CD4-positive, alpha-beta memory T cell (primary cell): ENCODE results near the gene CYGB. TPM values are rescaled to one million over a fixed set of nuclear protein-coding genes. Genes with fewer than 3 reads are reported as not detected.

Experiments
- CTCF ChIA-PET: fragments of 350-600 bp; sonication (Branson Sonifier 250); formaldehyde crosslinking; loops from one replicate; lab custom pipeline; 2021; ENCODE audit warnings: inconsistent platforms; ENCODE audit not compliant: partially characterized antibody; lab: Charles Lee
- POLR2A ChIA-PET: fragments of 350-600 bp; sonication (Branson Sonifier 250); formaldehyde crosslinking; loops from one replicate; lab custom pipeline; 2021; ENCODE audit not compliant: partially characterized antibody; lab: Charles Lee
- DNase-seq, 5 donors: peaks; one replicate each; pipeline versions ENCODE4 v3.0.0 to v3.0.0-alpha.2; 2020 to 2022; ENCODE audit warnings: mixed read lengths in 1 of 5
- H3K27ac ChIP-seq: one replicate; pipeline ENCODE4 v1.7.0; 2013; ENCODE audit warnings: low read depth, low read length
- H3K27me3 ChIP-seq: 2 replicates; pipeline ENCODE4 v1.7.0; 2013; ENCODE audit warnings: mild to moderate bottlenecking, low read length, moderate library complexity; ENCODE audit not compliant: insufficient read depth
- H3K36me3 ChIP-seq: 2 replicates; pipeline ENCODE4 v1.7.0; 2013; ENCODE audit warnings: mild to moderate bottlenecking, low read length, moderate library complexity; ENCODE audit not compliant: insufficient read depth
- H3K4me1 ChIP-seq: 2 replicates; pipeline ENCODE4 v1.7.0; 2013; ENCODE audit warnings: mild to moderate bottlenecking, low read length, moderate library complexity; ENCODE audit not compliant: insufficient read depth
- H3K4me3 ChIP-seq, 2 donors: one replicate each; pipeline ENCODE4 v1.7.0; 2013; ENCODE audit warnings: low read length in 2 of 2, mild to moderate bottlenecking in 1 of 2
- H3K9me3 ChIP-seq, 2 donors: one replicate each; pipeline ENCODE4 v1.7.0; 2013; ENCODE audit warnings: low read length in 2 of 2, control low read depth in 1 of 2; ENCODE audit not compliant: control insufficient read depth in 1 of 2
- H3K27ac Mint-ChIP-seq, 7 donors: one replicate each; pipeline ENCODE4 v1.8.0; 2020 to 2021; ENCODE audit warnings: mixed read lengths in 7 of 7, mild to moderate bottlenecking in 6 of 7, inconsistent platforms in 3 of 7, moderate library complexity in 3 of 7
- H3K27me3 Mint-ChIP-seq, 2 donors: one replicate each; pipeline ENCODE4 v1.8.0; 2020 to 2021; ENCODE audit warnings: mixed read lengths in 2 of 2
- H3K36me3 Mint-ChIP-seq, 2 donors: one replicate each; pipeline ENCODE4 v1.8.0; 2020 to 2021; ENCODE audit warnings: mixed read lengths in 2 of 2, inconsistent platforms in 1 of 2, mild to moderate bottlenecking in 1 of 2
- H3K4me1 Mint-ChIP-seq, 4 donors: one replicate each; pipeline ENCODE4 v1.8.0; 2020 to 2021; ENCODE audit warnings: mixed read lengths in 4 of 4, mild to moderate bottlenecking in 1 of 4
- H3K4me3 Mint-ChIP-seq, 8 donors: one replicate each; pipeline ENCODE4 v1.8.0; 2020 to 2021; ENCODE audit warnings: mixed read lengths in 8 of 8, mild to moderate bottlenecking in 7 of 8, moderate library complexity in 6 of 8, inconsistent platforms in 3 of 8
- H3K9me3 Mint-ChIP-seq, 8 donors: one replicate each; pipeline ENCODE4 v1.8.0; 2020 to 2021; ENCODE audit warnings: mixed read lengths in 8 of 8, mild to moderate bottlenecking in 5 of 8, inconsistent platforms in 3 of 8, moderate library complexity in 1 of 8
- intact Hi-C: fragments of 100-400 bp; cut with micrococcal nuclease; formaldehyde crosslinking; loops from one replicate; pipeline ENCODE4 v1.15.1; 2023
- polyA plus RNA-seq, 2 donors: library from polyadenylated mRNA; unstranded; fragments of 300-500 nt; fragmentation: Illumina TruSeq; gene quantifications; one replicate each; pipeline ENCODE4 v1.2.3, GENCODE V29; 2021
- total RNA-seq, 2 experiments: library from RNA; stranded (reverse); gene quantifications; one replicate each; pipeline ENCODE4 v1.2.3, GENCODE V29; 2021

CYGB gene
- total and polyA plus RNA-seq, 4 experiments from 2014 or later = not detected

DNA sequence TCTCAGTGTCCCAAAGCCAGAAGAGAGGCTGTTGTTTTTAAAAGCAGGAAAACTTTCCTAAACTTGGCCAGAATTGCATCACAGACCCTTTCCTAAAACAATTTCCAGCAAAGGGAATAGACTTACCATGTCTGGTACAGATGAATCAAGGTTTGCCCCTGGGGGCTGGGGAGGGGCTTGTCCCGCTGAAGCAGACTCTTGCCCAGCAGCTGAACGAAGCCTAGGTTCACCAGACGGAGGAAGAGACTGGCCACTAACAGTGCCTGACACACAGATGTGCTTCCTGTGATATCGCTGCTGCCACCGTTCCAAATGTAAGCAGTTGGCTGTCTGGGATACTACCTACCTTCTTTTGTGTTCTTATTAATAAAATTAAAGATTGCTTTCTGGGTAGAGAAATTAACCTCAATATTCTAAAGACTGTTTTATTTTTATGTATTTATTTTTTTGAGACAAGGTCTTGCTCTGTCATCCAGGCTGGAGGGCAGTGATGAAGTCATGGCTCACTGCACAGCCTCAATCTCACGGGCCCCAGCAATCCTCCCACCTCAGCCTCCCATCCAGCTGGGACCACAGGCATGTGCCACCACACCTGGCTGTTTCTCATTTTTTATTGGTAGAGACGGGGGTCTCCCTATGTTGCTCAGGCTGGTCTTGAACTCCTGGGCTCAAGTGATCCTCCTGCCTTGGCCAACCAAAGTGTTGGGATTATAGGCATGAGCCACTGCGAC is 15.8 kb upstream of the CYGB start:
- H3K4me1 Mint-ChIP-seq = peaks cover 13 to 34% (median 20%) of the 10 kb centered on the region in 4 donors
- no peak overlapping the region for H3K4me3 ChIP-seq
- peaks cover 18% of the 10 kb centered on the region for H3K4me1 ChIP-seq
- H3K36me3 ChIP-seq = no peaks in the 10 kb centered on the region
- no peak overlapping the region for H3K4me3 Mint-ChIP-seq
- H3K27me3 ChIP-seq = no peaks in the 10 kb centered on the region
- intact Hi-C loops = no loop called here
- ChIA-PET POLR2A (interaction anchor here (1.0 kb wide), 1 partner anchor 118 kb away, joined by 3 read pairs; no protein-coding TSS in a partner anchor), CTCF (interaction anchor here (0.6 to 1.4 kb wide), 3 partner anchors 30 to 504 kb away, joined by 3 to 4 read pairs (median 4); no protein-coding TSS in a partner anchor)
- no peak overlapping the region for H3K27ac ChIP-seq
- no peaks in the 10 kb centered on the region for H3K9me3 ChIP-seq
- no peaks in the 10 kb centered on the region for H3K9me3 Mint-ChIP-seq
- no peak for DNase-seq
- peaks cover 0 to 15% of the 10 kb centered on the region in 2 donors for H3K36me3 Mint-ChIP-seq
- H3K27ac Mint-ChIP-seq = no peak overlapping the region
- H3K27me3 Mint-ChIP-seq = no peaks in the 10 kb centered on the region

DNA sequence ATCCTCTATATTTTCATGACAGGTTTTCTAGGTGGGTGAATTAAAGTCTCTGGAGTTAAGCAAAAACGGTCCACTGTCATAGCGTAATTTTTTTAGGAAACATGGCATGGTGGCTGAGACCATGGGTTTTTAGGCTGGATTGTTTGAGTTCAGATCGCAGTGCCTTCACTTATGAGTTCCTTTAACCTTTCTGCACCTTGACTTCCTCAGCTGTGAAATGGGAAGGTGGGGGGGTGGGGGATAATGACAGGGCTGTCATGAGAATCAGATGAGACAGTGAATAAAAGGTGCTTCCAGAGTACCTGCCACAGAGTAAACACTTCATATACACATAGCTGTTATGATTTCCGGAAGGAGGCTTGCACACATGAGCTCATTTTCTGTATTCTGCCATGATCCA is 14.2 kb upstream of the CYGB start:
- H3K9me3 ChIP-seq = no peaks in the 10 kb centered on the region
- no peak overlapping the region for H3K27ac ChIP-seq
- no peak overlapping the region for H3K4me3 ChIP-seq
- Mint-ChIP-seq H3K4me3 (no peak overlapping the region), H3K27ac (no peak overlapping the region), H3K36me3 (no peaks in the 10 kb centered on the region), H3K9me3 (no peaks in the 10 kb centered on the region), H3K27me3 (no peaks in the 10 kb centered on the region), H3K4me1 (peaks cover 5 to 17% (median 10%) of the 10 kb centered on the region in 4 donors)
- DNase-seq = no peak
- CTCF ChIA-PET = interaction anchor here (1.0 to 4.4 kb wide), 7 partner anchors 24 to 162 kb away, joined by 3 to 25 read pairs (median 5); no protein-coding TSS in a partner anchor
- H3K27me3 ChIP-seq = no peaks in the 10 kb centered on the region
- POLR2A ChIA-PET = interaction anchor here (0.5 to 1.1 kb wide), 2 partner anchors 28 to 433 kb away, joined by 3 read pairs; no protein-coding TSS in a partner anchor
- H3K36me3 ChIP-seq = no peaks in the 10 kb centered on the region
- intact Hi-C loops = no loop called here
- H3K4me1 ChIP-seq = peaks cover 15% of the 10 kb centered on the region

DNA sequence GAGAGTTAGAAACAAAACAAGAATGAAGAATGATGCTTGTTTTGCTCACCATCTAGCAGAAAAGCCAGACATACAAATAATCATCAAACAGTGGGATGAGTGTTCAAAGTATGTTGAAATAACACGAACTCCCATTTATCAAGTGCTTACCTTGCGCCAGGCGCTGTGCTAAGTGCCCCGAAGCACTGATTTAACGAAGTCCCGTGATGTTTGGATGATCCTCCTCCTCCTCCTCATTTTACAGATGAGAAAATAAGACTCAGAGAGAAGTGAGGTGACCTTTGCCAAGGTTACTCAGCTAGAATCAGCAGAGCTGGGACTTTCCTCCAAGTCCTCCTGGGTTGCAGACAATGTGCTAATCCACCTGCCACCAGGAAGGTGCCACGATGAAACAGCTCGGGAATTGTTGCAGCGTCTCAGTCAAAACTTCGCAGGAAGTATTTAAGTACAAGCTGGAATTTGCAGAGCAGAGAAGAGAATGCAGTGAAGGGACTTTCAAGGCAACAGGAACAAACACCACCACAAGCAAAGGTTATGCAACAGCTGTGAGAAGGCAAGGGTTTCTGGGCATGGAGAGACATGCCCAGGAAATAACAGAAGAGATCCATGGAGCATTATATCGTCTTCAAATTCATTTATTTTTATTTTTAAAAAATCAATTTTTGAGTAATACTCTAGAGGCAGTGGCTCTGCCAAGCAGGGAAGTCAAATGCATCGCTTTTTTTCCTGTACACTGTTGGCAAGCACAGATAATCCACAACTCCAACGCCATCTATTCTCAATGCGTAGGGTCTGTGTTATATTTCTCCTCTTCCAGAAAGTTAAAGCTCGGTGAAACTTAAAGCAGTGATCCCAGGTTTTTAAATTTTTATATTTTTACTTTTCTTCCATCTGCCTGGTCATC is 13.5 kb upstream of the CYGB start:
- Histone ChIP-seq H3K36me3 (no peaks in the 10 kb centered on the region), H3K27me3 (no peaks in the 10 kb centered on the region), H3K9me3 (no peaks in the 10 kb centered on the region), H3K27ac (no peak overlapping the region), H3K4me3 (no peak overlapping the region), H3K4me1 (peaks cover 12% of the 10 kb centered on the region)
- Mint-ChIP-seq H3K9me3 (no peaks in the 10 kb centered on the region), H3K27me3 (no peaks in the 10 kb centered on the region), H3K4me3 (peak overlapping the region in 1 of 8 donors; percentile 2), H3K27ac (no peak overlapping the region), H3K36me3 (no peaks in the 10 kb centered on the region), H3K4me1 (peaks cover 4 to 12% (median 6%) of the 10 kb centered on the region in 4 donors)
- intact Hi-C loops = no loop called here
- POLR2A ChIA-PET = interaction anchor here (0.5 to 1.1 kb wide), 2 partner anchors 27 to 432 kb away, joined by 3 read pairs; no protein-coding TSS in a partner anchor
- no peak for DNase-seq
- CTCF ChIA-PET = interaction anchor here (1.0 to 4.4 kb wide), 7 partner anchors 23 to 163 kb away, joined by 3 to 25 read pairs (median 5); no protein-coding TSS in a partner anchor

DNA sequence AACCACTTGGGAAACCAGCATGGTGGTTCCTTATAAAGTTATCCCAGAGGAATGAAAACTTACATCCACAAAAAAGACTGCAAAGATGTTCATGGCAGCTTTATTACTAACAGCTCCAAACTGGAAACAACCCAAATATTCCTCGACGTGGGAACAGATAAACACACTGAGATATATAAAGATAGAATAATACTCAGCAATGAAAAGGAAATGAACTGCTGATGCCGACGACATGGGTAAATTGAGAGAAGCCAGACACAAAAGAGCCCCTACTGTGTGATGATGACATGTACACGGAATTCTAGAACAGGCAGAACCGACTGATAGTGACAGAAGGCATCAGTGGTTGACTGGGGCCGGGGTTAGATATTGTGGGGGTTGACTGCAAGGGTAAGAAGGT is 12.0 kb upstream of the CYGB start:
- POLR2A ChIA-PET = interaction anchor here (0.8 to 1.3 kb wide), 3 partner anchors 9 to 28 kb away, joined by 3 read pairs; no protein-coding TSS in a partner anchor

DNA sequence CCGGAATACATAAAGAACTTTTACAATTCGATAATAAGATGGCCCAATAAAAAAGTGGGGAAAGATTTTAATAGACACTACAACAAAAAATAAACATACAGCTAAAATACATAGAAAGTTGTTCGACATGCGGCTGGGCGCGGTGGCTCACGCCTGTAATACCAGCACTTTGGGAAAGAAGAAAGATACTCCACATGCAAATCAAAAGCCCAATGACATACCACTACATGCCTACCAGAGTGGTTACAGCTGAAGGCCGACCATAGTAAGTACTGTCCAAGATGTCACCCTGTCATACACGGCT is 11.7 kb upstream of the CYGB start:
- H3K27ac Mint-ChIP-seq = no peak overlapping the region
- CTCF ChIA-PET = interaction anchor here (0.9 to 4.4 kb wide), 5 partner anchors 9 to 133 kb away, joined by 3 to 25 read pairs (median 3); no protein-coding TSS in a partner anchor
- Histone ChIP-seq H3K4me3 (no peak overlapping the region), H3K36me3 (no peaks in the 10 kb centered on the region), H3K27me3 (no peaks in the 10 kb centered on the region), H3K4me1 (peaks cover 7% of the 10 kb centered on the region), H3K27ac (no peak overlapping the region), H3K9me3 (no peaks in the 10 kb centered on the region)
- intact Hi-C loops = no loop called here
- H3K9me3 Mint-ChIP-seq = no peaks in the 10 kb centered on the region
- peaks cover 0 to 2% (median 0%) of the 10 kb centered on the region in 4 donors for H3K4me1 Mint-ChIP-seq
- H3K36me3 Mint-ChIP-seq = no peaks in the 10 kb centered on the region
- POLR2A ChIA-PET = interaction anchor here (0.8 to 1.3 kb wide), 3 partner anchors 9 to 27 kb away, joined by 3 read pairs; no protein-coding TSS in a partner anchor
- peaks cover under 1% of the 10 kb centered on the region in 2 donors for H3K27me3 Mint-ChIP-seq
- no peak overlapping the region for H3K4me3 Mint-ChIP-seq
- no peak for DNase-seq

More for the DNA sequence above, 12.0 kb upstream of the CYGB start:
- Mint-ChIP-seq H3K9me3 (no peaks in the 10 kb centered on the region), H3K36me3 (no peaks in the 10 kb centered on the region), H3K4me3 (no peak overlapping the region), H3K27ac (peak overlapping the region in 1 of 7 donors; percentile 42), H3K27me3 (no peaks in the 10 kb centered on the region), H3K4me1 (peaks cover under 1 to 4% (median 3%) of the 10 kb centered on the region in 4 donors)
- Histone ChIP-seq H3K9me3 (no peaks in the 10 kb centered on the region), H3K4me1 (peaks cover 7% of the 10 kb centered on the region), H3K27ac (no peak overlapping the region), H3K4me3 (no peak overlapping the region), H3K27me3 (no peaks in the 10 kb centered on the region), H3K36me3 (no peaks in the 10 kb centered on the region)
- intact Hi-C loops = no loop called here
- no peak for DNase-seq
- CTCF ChIA-PET = interaction anchor here (0.9 to 4.4 kb wide), 5 partner anchors 9 to 132 kb away, joined by 3 to 25 read pairs (median 3); no protein-coding TSS in a partner anchor

DNA sequence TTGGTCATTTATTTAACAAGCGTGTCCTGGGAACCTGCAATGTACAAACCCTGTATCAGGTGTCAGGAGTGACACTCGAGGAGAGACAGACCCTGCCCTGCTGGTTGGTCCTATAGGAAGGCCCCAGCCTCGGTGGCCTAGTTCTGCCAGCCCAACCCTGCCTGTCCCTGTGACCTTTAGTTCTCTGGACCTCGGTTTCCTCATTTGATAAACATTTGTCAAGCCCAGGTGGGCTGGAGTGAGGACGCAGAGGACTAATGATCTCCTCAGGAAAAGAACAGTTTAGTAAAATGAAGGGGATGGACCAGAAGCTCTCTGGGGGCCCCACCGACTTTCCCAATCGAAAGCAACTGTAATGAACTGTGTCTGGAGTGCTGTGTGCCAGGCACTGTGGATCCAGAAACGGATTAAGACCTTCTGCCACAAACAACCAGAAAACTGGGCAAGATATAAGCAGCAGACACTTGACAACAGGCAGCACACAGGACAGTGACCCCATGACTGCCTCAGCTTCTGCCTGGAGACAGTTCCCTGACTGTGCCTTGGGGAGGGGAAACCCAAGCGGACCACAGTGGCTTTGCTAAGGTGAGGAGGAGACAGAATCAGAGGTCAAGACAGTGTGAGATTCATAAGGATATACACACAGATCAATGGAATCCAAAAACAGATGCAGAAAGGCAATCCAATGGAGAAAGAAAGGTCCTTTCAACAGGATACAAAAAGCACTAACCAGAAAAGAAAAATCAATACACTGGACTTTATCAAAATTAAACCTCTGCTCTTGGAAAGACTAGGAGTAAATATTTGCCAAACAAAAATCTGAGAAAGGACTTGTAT is 11.1 kb upstream of the CYGB start:
- no peaks in the 10 kb centered on the region for H3K9me3 Mint-ChIP-seq
- CTCF ChIA-PET = interaction anchor here (0.9 to 4.4 kb wide), 5 partner anchors 10 to 133 kb away, joined by 3 to 25 read pairs (median 3); no protein-coding TSS in a partner anchor

More for the DNA sequence above, 11.1 kb upstream of the CYGB start:
- no peaks in the 10 kb centered on the region for H3K9me3 ChIP-seq
- H3K36me3 ChIP-seq = no peaks in the 10 kb centered on the region
- Mint-ChIP-seq H3K4me3 (no peak overlapping the region), H3K36me3 (no peaks in the 10 kb centered on the region), H3K27me3 (peaks cover 6% of the 10 kb centered on the region in 2 donors), H3K27ac (no peak overlapping the region), H3K4me1 (peaks cover 0 to 2% (median 0%) of the 10 kb centered on the region in 4 donors)
- no peak overlapping the region for H3K4me3 ChIP-seq
- intact Hi-C loops = no loop called here
- POLR2A ChIA-PET = interaction anchor here (0.8 to 1.3 kb wide), 3 partner anchors 10 to 27 kb away, joined by 3 read pairs; no protein-coding TSS in a partner anchor
- H3K27me3 ChIP-seq = no peaks in the 10 kb centered on the region
- DNase-seq = no peak
- H3K4me1 ChIP-seq = peaks cover 7% of the 10 kb centered on the region
- no peak overlapping the region for H3K27ac ChIP-seq
